ENCODE results near the gene L3MBTL4.

- TF ChIP-seq CTCF (IDR thresholded peaks at IDR 0.05) (no peak), AFF4 (CRISPR knock-in tag; IDR thresholded peaks at IDR 0.05; ENCODE audit: borderline replicate concordance) (no peak), CREB1 (CRISPR knock-in tag; IDR thresholded peaks at IDR 0.05) (no peak), NR1H2 (CRISPR knock-in tag; IDR thresholded peaks at IDR 0.05) (no peak), NFE2L1 (CRISPR knock-in tag; IDR thresholded peaks at IDR 0.05) (no peak), MLX (CRISPR knock-in tag; IDR thresholded peaks at IDR 0.05) (no peak), FOXP4 (CRISPR knock-in tag; IDR thresholded peaks at IDR 0.05) (no peak)
Observed at GRCh38 chr18:5974696-5975095, 440.0 kb downstream of the L3MBTL4 start.

All from WTC11 (cell line).